Panc1 (cell line): ENCODE data around the gene MYBPH. TPM values are rescaled to one million over a fixed set of nuclear protein-coding genes. Genes with fewer than 3 reads are reported as not detected.

Source experiments
- ATAC-seq: fragments of 200-7000 bp; cut with Tn5 transposase; 2 replicates; pipeline ENCODE4 v1.9.1; 2020; ENCODE audit warnings: mild to moderate bottlenecking, moderate library complexity
- BruUV-seq: library from RNA; stranded (reverse); fragments of 400-500 nt; replicated peaks from 2 replicates; lab custom pipeline; 2021; lab: Mats Ljungman, UMichigan
- CTCF ChIA-PET: fragments of 300-600 bp; sonication (Branson Sonifier 250); formaldehyde crosslinking; loops from one replicate; lab custom pipeline; 2022; ENCODE audit warnings: antibody characterized with exemption; lab: Charles Lee
- POLR2A ChIA-PET: fragments of 300-600 bp; sonication (Branson Sonifier 250); formaldehyde crosslinking; loops from one replicate; lab custom pipeline; 2022; ENCODE audit warnings: antibody characterized with exemption; lab: Charles Lee
- DNase-seq: peaks from one replicate; pipeline ENCODE4 v3.0.0-alpha.2; 2010; ENCODE audit warnings: low read depth, low spot score
- H3K27ac ChIP-seq: 2 replicates; pipeline ENCODE4 v1.5.1; 2011; ENCODE audit warnings: mild to moderate bottlenecking, low read length, inconsistent platforms
- H3K27me3 ChIP-seq: fragments of 200-500 bp; sonication (Bioruptor generic); 2 replicates; pipeline ENCODE4 v1.6.0; 2014; ENCODE audit warnings: low read length, inconsistent platforms; ENCODE audit not compliant: control insufficient read depth, insufficient read depth
- H3K36me3 ChIP-seq: fragments of 200-500 bp; sonication (Bioruptor generic); 2 replicates; pipeline ENCODE4 v1.5.1; 2014; ENCODE audit warnings: inconsistent platforms, mild to moderate bottlenecking, low read length, moderate library complexity; ENCODE audit not compliant: control insufficient read depth, insufficient read depth
- H3K4me1 ChIP-seq: 2 replicates; pipeline ENCODE4 v1.5.1; 2011; ENCODE audit warnings: inconsistent platforms, mild to moderate bottlenecking, low read length, moderate library complexity; ENCODE audit not compliant: control insufficient read depth, insufficient read depth
- H3K4me3 ChIP-seq, 2 experiments: 2 replicates each; pipeline ENCODE4 v1.5.1; 2011 to 2012; ENCODE audit warnings: low read depth in 2 of 2, low read length in 2 of 2, mild to moderate bottlenecking in 2 of 2, inconsistent platforms in 1 of 2, moderate library complexity in 1 of 2
- H3K9me3 ChIP-seq: fragments of 200-500 bp; sonication (Bioruptor generic); 2 replicates; pipeline ENCODE4 v1.5.1; 2014; ENCODE audit warnings: low read depth, mild to moderate bottlenecking, inconsistent platforms, low read length, moderate library complexity; ENCODE audit not compliant: control insufficient read depth, insufficient read depth
- CTCF ChIP-seq: fragments of 450-650 bp; IDR thresholded peaks from 2 replicates; pipeline ENCODE4 v1.5.1; 2017; ENCODE audit warnings: mild to moderate bottlenecking
- POLR2AphosphoS5 ChIP-seq: IDR thresholded peaks from 2 replicates; pipeline ENCODE4 v1.6.1; 2012; ENCODE audit warnings: mild to moderate bottlenecking, low read depth, low read length, moderate library complexity
- SIN3A ChIP-seq: IDR thresholded peaks from 2 replicates; pipeline ENCODE4 v1.6.1; 2012; ENCODE audit warnings: low read depth, mild to moderate bottlenecking, low read length, moderate library complexity, borderline replicate concordance; ENCODE audit not compliant: insufficient read depth
- TCF7L2 ChIP-seq: IDR thresholded peaks from 2 replicates; pipeline ENCODE4 v1.6.1; 2011; ENCODE audit warnings: mild to moderate bottlenecking, low read depth, low read length, inconsistent platforms
- in situ Hi-C: cut with HindIII; loops from 2 replicates; pipeline ENCODE4 v1.10.0; 2016; ENCODE audit warnings: low sequenced_read_pairs, low pct_unique_long_range_greater_than_20kb
- intact Hi-C: fragments of 100-400 bp; cut with micrococcal nuclease; formaldehyde crosslinking; loops from one replicate; pipeline ENCODE4 v1.10.0; 2022; ENCODE audit not compliant: unreplicated experiment
- total RNA-seq: library from RNA; stranded (reverse); gene quantifications from one replicate; pipeline ENCODE4 v1.2.1, GENCODE V29; 2021; ENCODE audit not compliant: unreplicated experiment
- TF ChIP-seq, protein P1 (sequence below), 2 experiments: IDR thresholded peaks; 2 replicates each; pipeline ENCODE4 v1.6.1; 2011 to 2012; ENCODE audit warnings: low read depth in 2 of 2, control low read depth in 1 of 2, low read length in 1 of 2, mild to moderate bottlenecking in 1 of 2, moderate library complexity in 1 of 2; ENCODE audit not compliant: insufficient read depth in 1 of 2

Gene MYBPH
- total RNA-seq, 1 experiment from 2014 or later, result not detected

DNA sequence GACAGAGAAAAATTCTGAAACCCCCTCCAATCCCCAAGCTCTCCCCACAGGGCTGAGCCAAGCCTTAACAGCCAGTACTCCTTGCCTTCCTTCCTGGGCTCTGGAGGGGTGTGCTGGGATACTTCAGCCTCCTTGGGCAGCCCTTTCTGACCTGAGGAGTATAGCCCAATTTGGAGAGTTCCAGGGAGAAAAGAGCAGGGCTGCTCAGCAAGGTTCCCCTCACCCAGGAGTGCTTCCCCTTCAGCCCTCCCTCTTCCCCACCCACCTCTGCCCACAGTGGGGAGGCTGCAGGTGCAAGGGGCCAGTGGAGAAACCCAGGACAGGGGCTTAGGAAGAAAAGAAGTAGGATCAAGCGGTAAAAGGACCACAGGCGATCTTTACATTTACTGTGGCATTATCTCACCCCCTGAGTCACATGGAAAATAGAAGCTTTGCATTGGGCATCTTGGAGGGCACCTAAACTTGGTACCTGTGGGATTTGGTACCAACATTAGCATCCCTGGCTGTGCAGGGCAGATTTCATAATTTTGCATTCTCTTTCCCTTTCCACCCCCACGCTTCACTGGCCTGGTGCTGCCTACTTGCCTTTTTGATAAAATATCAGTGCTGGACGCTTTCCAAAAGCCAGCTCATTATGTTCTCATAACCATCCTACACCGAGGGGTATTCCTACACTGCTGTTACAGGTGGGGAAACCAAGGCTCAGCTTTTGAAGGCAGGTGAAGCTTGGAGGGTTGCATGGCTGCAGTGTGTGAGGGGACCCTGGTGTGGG is 50.9 kb downstream of the MYBPH start:
- Histone ChIP-seq H3K27ac (no peak overlapping the region), H3K9me3 (no peaks in the 10 kb centered on the region), H3K36me3 (no peaks in the 10 kb centered on the region), H3K4me1 (peaks cover 28% of the 10 kb centered on the region), H3K27me3 (peaks cover 7% of the 10 kb centered on the region), H3K4me3 (no peak overlapping the region)
- no TSS peak for BruUV-seq
- ATAC-seq (no peak), DNase-seq (no peak)
- TF ChIP-seq, protein P1, sequence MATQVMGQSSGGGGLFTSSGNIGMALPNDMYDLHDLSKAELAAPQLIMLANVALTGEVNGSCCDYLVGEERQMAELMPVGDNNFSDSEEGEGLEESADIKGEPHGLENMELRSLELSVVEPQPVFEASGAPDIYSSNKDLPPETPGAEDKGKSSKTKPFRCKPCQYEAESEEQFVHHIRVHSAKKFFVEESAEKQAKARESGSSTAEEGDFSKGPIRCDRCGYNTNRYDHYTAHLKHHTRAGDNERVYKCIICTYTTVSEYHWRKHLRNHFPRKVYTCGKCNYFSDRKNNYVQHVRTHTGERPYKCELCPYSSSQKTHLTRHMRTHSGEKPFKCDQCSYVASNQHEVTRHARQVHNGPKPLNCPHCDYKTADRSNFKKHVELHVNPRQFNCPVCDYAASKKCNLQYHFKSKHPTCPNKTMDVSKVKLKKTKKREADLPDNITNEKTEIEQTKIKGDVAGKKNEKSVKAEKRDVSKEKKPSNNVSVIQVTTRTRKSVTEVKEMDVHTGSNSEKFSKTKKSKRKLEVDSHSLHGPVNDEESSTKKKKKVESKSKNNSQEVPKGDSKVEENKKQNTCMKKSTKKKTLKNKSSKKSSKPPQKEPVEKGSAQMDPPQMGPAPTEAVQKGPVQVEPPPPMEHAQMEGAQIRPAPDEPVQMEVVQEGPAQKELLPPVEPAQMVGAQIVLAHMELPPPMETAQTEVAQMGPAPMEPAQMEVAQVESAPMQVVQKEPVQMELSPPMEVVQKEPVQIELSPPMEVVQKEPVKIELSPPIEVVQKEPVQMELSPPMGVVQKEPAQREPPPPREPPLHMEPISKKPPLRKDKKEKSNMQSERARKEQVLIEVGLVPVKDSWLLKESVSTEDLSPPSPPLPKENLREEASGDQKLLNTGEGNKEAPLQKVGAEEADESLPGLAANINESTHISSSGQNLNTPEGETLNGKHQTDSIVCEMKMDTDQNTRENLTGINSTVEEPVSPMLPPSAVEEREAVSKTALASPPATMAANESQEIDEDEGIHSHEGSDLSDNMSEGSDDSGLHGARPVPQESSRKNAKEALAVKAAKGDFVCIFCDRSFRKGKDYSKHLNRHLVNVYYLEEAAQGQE (IDR thresholded peaks at IDR 0.05; ENCODE audit: insufficient read depth in 1 of 2, low read depth in 2 of 2, low read length in 1 of 2), result no peak
- TF ChIP-seq POLR2AphosphoS5 (no peak), SIN3A (no peak), TCF7L2 (no peak), CTCF (no peak)
- in situ Hi-C loops, result no loop called here
- POLR2A ChIA-PET, result interaction anchor here (0.6 kb wide), 1 partner anchor 118 kb away, joined by 4 read pairs; the partner anchor contains the start of gene TMEM183A
- CTCF ChIA-PET, result no interaction called here
- intact Hi-C loops, result no loop called here

GRCh38 chr1:203124011-203124410 is 51.6 kb downstream of the MYBPH start:
- no peak for ATAC-seq
- Histone ChIP-seq H3K27ac (no peak overlapping the region), H3K9me3 (no peaks in the 10 kb centered on the region), H3K4me1 (peaks cover 28% of the 10 kb centered on the region), H3K36me3 (no peaks in the 10 kb centered on the region), H3K4me3 (no peak overlapping the region), H3K27me3 (peaks cover 7% of the 10 kb centered on the region)
- POLR2A ChIA-PET, result no interaction called here
- BruUV-seq, result no TSS peak
- DNase-seq, result no peak
- in situ Hi-C loops (no loop called here), intact Hi-C loops (no loop called here)
- no peak for TF ChIP-seq TCF7L2
- no peak for TF ChIP-seq SIN3A
- TF ChIP-seq, protein P1 (IDR thresholded peaks at IDR 0.05; ENCODE audit: insufficient read depth in 1 of 2, low read depth in 2 of 2, low read length in 1 of 2), result no peak
- no peak for TF ChIP-seq POLR2AphosphoS5
- no peak for TF ChIP-seq CTCF
- CTCF ChIA-PET, result no interaction called here
